Fibroblast of the conjunctiva (primary cell): ENCODE data around the gene RPP30.
A peak's percentile ranks its signal among the peaks of the same experiment; 100 is the strongest.
"Not testable (repeated sequence)": the region's sequence is repeated elsewhere in the genome, so short reads cannot be mapped to it uniquely, and the experiment has no call there.

Experiments
- DNase-seq: peaks from one replicate; pipeline ENCODE4 v3.0.0-alpha.2; 2010; ENCODE audit warnings: low read depth

The RPP30 gene

DNA sequence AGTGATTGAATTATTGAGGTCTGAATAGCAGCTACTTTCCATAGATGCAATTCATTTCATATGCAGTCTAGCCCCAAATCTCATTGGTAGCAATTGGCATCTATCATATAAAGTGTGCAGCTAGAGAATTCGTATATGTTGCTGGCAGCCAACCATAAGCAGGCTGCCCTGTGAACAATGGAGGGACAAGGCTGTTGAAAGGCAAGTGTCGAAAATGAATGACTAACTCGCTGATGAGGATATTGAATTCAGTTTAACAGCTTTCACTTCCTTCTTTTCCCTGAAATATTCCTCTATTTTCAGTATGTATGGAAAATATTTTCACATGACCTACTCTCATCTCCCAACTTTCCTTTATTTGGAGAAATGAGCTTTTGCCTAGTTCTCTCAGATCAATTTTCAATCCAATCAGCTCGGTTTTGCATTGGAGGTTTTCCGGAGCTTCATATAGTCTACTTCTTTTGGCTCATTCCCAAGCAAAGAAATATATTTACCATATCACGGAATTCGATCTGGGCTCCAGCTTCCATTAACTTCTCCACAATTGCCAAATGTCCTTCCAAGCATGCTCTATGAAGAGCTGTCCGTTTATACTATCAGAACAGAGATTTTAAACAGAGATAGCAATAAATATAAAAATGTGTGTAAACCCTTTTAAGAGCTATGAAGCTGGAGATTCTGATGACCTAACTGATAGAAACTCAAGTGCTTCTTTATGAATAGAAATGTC, 45.6 kb downstream of the RPP30 start:
- DNase-seq, result no peak

DNA sequence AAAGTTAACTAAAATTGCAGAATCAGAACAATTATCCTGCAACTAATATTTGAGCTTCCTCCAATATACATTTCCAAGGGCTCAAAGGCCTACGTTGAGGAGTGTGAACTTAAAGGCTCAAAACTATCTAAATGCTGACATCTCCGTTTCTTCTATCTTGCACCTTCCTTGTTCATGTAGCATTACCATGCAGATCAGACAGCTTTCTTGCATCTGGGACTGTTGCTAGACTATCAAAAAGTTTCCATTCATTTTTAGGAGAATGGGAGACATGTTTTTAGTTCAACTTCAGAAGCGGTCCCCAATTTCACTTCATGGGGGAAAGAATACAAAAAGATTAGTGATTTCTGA, 46.2 kb downstream of the RPP30 start:
- no peak for DNase-seq

DNA sequence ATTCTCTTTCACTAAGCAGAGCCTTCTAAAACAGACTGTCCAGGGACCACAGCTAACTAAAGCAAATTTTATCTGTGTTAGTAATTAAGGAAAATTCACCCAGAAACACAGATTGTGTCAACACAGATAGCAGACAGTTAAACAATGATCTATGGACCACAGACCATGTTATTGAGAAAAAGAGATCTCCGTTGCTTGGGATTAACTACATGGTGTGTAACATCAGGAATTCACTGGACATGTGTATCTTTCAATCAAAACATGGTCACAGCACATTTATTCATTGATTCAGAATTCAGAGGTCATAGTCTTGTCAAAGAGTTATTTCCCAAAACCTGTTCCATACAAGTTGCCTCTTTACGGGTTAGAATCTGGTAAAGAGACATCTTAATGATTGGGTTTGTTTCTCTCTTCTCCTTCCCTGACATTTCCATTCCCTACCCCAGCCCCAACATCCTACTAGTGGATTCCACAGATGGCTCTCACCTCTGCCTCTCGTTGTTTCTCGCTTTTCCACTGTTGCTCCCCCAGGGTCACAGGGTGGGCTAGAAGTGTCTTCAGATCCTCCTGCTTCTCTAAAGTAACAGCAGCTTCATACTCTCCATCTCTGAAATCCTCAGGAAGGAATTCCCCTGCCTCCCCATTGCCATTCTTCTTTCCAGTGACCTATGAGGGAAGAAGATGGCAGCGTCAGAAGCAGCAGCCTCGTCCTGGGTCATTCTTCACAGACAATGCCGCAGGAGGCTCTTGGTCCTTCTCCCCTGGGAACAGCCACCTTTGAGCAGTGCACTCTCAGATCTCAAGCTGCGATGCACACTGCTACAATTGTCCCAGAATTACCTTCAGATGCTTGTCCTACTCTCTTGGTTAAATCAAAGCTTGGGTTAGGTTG, 48.2 kb downstream of the RPP30 start:
- DNase-seq, result no peak

DNA sequence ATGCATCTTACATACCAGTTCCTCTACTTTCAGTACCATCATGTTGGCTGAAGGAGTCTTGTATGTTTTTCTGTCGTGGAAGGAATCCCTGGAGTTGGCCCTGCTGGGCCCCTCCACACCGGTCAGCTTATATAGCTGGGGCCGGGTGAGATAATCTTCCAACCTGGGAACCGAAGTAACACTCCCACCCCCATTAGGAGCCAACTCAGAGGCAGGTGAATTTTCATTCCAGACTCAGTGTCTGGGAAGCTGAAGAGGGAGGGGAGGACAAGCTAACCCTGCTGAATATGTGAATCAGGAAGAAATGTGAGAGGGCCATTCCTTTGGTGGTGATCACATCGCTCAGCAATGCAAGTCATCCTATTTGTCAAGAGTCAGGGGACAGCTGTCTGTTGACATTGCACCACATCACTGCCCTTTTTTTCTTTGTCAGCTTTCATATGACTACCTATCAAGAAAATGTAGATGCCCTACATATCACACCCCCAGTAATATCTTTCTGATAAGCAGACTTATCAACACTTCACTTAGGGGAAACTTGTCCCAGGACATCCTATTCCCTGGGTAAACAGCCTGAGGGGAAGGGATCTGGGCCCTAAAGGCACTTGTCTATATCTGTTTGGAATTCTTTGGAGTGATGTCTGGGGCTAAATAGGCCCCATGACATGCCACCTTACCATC, 49.4 kb downstream of the RPP30 start, which contains the start of gene ANKRD1:
Gene ANKRD1, minus strand, starts transcription at position 102 of the 681 bp plus-strand sequence. Its CDS starts 60 bp downstream, at position 42.
- peak; percentile 28 for DNase-seq

DNA sequence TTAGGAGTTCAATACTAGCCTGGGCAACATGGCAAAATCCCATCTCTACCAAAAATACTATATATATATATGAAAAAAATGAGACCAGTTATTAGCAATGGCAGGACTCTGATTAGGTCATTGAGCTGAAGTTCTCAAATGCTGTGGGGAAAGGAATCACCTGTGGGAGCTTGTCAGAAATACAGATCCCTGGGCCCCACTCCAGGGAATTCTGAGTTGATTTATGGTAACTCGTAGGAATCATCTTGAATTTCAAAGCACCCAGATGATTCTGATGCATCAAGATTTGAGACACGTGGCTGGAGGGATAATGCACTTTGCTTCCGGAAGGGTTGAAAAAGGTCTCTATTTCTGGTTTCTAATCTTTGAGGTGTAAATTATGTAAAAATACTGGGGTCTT, 50.1 kb downstream of the RPP30 start:
- no peak for DNase-seq

DNA sequence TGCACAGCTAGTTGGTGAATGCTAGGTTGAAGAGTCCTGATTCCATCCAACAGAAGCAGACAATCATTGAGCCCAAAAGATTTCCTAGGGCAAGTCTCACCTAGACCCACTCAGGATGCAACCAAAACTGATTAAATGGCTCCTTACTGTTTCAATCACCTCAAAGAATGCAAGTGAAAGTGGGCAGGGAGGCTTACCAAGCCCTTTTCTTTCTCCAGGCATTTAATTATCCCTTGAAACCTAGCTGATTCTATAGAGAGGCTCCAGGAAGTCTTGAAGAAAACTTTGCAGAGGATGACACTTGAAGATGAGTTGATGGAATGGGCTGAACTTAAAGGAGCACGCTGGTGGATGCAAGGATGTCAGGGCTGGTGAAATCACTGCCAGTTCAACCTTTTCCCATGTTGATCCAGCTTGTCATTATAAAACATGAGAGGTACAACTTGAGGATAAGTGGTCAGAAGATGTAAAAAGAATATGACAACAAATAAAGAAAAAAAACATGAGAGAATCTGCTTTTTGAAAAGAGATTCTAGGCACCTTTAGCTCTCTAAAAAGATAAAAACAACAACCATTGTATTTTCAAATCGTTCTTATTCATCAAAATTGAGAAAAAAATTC, 51.4 kb downstream of the RPP30 start:
- no peak for DNase-seq

DNA sequence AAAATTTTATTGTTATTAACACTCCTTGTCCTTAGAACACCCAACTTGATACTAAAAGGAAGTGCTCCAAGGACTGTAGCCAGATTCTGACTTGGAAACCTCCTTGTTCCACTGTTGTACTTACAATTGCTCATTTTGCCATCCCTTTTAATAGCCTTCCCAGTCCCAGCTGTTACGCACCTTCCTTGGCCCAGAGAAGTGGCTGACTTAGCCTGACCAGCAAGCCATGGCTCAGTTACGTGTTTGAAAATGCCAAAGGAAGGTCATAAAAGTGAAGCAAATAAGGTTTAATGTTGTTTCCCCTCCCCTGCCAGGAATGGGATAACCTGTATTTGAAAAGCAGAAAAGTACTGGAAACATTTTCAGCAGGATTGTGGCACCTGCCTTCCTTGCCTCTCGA, 52.8 kb downstream of the RPP30 start:
- DNase-seq, result no peak

DNA sequence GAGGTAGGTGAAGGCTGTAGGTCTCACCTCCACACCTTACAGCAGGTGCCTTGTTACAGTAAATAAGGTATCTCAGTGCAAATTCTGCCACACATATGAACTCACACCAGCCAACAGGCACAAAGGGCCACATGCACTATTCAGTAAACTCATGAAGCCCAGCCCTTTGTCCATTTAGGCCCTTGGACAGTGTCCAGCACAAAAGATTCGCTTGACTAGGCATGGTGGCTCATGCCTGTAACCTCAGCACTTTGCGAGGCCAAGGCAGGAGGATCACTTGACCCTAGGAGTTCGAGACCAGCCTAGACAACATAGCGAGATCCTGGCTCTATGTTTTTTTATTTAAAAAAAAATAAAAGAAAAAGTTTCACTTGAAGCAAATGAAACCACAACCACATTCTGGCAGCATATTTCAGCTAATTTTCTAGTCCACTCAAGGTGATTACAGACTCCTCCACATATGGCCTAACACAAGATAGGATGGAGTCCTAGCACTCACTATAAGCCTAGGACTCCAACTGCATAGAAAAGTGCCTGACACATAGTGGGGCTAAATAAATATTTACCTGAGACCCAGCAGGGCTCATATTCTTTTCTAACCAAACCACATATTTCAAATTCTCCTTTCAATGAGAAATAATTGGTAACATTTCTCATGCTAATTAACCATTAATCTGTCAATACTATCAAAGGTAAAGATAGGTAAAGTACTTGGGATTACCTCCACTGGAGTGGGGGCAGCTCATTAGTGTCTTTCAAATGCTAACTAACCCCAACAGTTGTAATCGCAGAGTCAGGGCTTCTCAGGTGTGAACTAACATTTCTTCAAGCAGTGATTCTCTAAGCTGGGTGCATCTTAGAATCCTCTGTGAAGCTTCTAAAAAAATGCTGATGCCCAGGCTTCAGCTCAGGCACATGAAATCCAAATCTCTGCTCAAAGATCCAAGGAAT, 53.6 kb downstream of the RPP30 start:
- DNase-seq, result no peak

DNA sequence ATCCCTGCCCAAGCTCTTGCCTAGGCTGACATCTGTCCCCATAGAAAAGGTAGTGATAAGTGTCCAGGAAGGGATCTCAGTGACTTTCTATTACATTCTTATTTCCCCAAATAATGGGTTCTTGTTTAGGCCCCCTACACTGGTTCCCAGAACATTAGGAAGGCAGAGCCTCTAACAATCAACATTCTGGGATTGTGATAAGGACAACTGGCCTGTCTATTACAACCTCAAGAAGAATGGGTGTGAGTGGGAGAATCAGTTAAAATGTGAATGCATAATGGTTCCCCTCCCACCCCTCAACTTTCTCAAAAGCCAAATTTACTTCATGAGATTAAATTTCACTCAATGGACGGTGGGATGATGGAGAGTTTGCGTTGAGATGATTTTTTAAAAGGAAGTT, 55.5 kb downstream of the RPP30 start:
- no peak for DNase-seq

DNA sequence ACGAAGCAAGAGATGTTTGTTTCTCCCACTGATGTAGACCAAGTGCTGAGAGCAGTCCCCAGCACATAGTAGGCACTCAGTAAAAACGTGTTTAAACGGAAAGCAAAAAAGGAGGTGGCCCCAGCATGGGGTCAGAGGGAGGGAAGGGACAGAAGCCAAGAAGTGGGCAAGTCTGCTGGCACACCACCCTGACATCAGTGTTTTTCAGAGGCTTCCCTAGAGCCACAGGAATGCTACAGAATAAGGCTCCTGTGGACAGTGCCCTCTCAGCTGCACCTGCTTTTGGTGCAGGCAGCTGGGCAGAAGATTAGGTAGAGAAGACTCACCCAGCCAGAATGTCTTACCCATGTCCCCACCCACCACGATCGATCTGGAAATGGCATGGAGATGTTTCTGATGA, 57.4 kb downstream of the RPP30 start:
- no peak for DNase-seq

DNA sequence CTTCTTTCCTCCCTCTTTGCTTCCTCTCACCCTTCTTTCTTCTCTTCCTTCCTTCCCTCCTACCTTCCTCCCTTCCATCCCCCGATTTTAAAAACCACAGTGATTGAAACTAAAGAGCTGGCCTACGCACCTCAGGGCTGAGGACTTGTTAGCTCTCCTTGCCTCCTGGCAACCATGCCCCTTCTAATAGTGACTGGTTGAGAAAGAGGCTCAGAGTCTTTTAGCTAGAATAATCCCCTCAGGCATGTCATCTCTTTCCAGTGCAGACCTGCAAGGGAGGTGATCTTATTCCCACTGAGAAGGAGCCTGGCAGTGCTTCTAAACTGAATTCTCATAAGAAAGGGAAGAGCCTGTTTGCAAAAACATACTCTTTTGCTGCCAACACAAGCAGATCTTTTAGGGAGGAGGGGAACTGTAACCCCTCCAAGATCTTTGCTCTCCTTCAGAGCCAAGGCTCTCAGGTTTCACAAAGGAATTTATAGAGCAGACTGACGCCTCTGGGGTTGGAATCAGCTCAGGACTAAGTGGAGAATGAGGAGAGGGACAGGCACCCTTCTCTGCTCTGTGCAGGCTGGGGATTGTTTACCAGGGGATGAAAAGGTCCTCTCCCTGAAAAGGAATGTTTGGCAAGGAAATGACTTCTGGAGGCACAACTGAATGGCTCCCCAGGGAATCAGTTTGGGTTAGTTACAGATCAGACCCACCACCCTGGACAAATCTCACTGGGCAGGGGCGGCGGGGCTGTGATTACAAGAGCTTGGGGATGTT, 58.5 kb downstream of the RPP30 start:
- DNase-seq, result peak; percentile 81

DNA sequence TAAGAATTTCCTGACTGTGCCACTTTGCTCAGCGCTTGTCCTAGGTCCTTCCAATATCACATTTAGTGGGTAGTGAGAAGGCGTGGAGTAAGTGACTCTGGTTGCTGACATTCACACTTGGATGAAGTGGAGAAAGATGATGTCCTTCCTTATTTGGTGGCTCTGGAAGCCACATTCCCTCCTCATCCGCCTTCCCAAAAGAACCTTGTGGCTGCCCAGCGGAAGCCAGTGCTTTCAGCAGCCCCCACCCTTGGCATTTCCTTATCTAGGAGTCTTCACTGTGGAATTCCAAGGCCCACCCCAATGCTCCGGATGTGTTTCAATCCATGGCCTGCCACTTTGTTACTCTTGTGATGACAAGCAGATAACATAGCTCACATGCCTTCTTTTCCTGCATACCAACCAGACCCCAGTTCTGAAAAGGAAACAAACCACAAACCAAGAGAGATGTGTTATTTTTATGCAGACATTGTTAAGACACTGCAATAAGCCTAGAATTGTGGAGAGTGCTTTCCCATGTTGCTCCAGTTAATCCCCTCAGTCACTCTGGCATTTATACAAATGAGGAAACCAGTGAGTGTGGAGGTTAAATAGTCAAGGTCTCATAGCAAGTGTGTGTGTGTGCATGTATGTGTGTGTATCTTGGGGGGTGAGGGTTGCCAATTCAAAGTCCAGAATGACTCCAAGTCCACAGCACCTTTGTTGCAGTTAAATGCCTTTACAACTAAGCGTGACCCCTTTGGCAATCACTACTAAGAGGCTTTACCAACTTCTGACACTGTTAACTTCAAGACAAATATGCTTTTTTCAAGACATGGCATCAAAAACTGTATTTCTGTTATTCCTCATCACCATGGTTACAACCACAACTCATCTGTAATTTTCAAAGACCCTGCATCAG, 59.4 kb downstream of the RPP30 start:
- peak; percentile 35 for DNase-seq

DNA sequence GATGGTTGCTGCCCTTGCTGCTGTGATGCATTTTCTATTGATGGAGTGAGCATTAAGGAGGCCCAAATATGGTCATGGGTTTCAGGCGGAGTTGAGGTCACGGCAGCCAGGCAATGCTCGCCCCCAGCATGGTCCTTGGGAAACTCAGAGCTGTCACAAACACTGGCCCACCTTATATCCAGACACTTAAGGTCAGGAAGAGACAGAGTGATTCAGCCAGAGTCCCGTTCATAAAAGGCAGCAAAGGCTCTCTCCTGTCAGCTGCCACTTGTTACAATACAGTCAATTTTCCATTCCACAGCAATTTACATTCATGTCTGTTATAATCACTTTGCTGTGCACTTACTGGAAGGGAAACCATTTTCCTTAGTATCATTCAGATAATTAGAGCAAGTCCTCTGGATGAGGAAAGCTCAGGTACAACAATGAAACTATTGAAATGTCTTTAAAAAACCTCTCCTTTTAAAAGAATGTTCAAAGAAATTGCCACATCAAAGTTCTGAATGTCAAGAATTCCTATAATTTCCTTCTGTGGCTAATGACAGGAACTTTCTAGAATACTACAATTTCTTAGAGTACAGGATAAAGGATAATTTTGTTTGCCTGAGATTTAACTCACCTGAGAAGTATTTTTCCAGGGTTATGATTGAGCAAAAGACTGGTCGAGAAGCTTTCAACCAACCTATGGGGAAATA, 64.0 kb downstream of the RPP30 start:
- DNase-seq, result no peak

DNA sequence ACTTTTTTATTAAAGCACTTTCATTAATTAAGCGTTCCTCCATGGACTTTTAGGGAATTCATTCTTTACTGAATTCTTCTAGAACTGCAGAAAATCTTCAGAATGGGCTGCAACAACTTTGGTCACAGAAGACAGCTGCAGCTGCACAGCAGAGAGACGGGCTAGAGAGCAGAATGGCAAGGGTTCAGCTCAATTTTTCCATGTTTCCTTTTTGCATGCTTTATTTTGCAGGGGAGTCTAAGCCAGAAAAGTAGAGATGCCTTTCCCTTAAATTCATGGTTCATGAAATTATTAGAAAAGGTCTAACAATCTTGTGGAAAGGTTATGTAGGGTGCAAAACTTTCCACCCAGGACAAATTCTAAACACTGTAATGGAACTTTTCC, 64.5 kb downstream of the RPP30 start:
- no peak for DNase-seq

DNA sequence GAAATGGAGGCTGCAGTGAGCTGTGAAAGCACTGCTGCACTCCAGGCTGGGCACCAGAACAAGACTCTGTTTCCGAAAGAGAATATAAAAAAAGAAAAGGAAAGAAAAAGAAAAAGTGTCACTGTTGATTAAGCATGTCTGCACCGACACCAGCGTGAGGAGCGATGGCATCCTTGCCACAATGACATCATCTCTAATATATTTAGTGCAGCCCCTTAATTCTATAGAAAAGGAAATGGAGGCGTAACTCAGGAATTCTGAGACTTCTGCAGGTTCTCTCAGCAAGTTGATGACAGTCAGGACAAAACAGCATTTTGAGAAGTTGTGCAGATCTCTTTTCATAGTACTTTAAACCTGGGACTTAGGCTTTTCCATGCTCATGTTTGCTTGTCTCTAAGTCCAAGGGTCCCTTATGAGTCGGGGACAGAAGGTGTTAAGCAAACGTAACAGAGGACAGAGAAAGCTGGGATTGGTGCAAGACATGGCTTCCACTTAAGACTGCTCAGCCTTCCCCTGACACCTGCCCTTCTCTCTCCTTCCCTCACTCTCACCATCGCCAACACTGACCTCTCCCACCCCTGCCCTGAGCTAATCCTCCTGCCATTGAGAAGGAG, 66.0 kb downstream of the RPP30 start:
- no peak for DNase-seq

DNA sequence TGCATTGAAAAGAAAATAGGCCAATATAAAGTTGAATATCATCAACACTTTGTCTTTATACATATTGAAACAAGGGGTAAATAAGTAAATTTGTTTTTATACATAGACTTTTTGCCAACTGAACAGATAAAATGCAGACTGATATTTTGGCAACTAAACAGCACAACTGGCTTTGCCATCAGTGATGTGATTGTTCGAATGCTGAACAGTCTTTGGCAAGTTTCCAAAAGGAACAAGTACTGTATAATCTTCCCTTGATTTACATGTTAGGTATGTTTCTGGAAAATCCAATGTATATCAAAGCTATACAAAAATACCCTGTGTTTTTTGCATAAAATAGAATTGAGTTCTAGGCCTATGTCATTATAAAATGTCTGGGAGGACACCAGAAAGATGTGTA, 67.3 kb downstream of the RPP30 start:
- no peak for DNase-seq

DNA sequence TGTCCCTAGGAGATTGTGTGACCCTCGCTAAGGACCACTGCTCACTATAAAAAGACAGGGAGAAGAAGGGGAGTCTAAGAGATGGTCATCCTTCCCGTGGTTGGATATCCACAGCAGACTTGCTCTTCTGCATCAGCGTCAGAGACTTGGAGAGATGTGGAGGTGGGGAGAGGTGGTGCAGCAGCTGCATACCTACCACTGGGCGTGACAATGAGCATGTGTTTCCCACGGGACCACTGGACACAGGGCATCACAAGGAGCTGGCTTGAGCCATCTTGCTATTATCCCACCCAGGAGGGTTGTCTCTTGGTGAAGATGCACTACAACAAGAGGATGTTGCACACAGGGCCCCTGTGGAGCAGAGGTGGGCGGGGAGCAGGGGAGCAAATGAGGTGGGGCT, 67.9 kb downstream of the RPP30 start:
- no peak for DNase-seq

DNA sequence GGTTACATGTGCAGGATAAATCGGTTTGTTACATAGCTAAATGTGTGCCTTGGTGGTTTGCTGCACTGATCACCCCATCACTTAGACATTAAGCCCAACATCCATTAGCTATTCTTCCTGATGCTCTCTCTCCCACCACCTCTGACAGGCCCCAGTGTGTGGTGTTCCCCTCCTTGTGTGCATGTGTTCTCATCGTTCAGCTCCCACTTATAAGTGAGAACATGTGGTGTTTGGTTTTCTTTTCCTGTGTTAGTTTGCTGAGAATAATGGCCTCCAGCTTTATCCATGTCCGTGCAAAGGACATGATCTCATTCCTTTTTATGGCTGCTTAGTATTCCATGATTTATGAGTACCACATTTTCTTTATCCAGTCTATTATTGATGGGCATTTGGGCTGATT, 71.2 kb downstream of the RPP30 start:
- DNase-seq, result not testable (repeated sequence)
